ENCODE data around the gene PRDM16.

GRCh38 chr1:3386205-3387002 is 317.4 kb downstream of the PRDM16 start:
- TF ChIP-seq RXRA (IDR thresholded peaks at IDR 0.05; ENCODE audit: borderline replicate concordance, low read depth): no peak
- TF ChIP-seq CTCF (IDR thresholded peaks at IDR 0.05): no peak
- no peak for TF ChIP-seq RCOR1 (IDR thresholded peaks at IDR 0.05; ENCODE audit: low read length)
- TF ChIP-seq RAD21 (IDR thresholded peaks at IDR 0.05; ENCODE audit: low read length): no peak

All from SK-N-SH (cell line).